GM23338 (cell line): Measurements from ENCODE around the gene EPHA4. TPM values are rescaled to one million over a fixed set of nuclear protein-coding genes. Genes with fewer than 3 reads are reported as not detected.

ENCODE experiments used
- ATAC-seq: fragments of 200-7000 bp; cut with Tn5 transposase; 3 replicates; pipeline ENCODE4 v1.9.1; 2020
- DNase-seq: peaks from one replicate; pipeline ENCODE4 v3.0.0-alpha.2; 2015; ENCODE audit warnings: low spot score
- H2AFZ ChIP-seq: fragments of 200-600 bp; sonication (generic); 2 replicates; pipeline ENCODE4 v1.8.0; 2016; ENCODE audit warnings: antibody characterized with exemption, mild to moderate bottlenecking, moderate library complexity
- H3F3A ChIP-seq: fragments of 200-600 bp; sonication (generic); replicated peaks from 2 replicates; pipeline ENCODE4 v1.8.0; 2017; ENCODE audit warnings: antibody characterized with exemption, mixed run types, low read depth
- H3K27ac ChIP-seq: fragments of 200-600 bp; sonication (generic); 2 replicates; pipeline ENCODE4 v1.6.1; 2016; ENCODE audit warnings: low read depth
- H3K27me3 ChIP-seq: fragments of 200-600 bp; sonication (generic); 2 replicates; pipeline ENCODE4 v1.8.0; 2016; ENCODE audit warnings: mild to moderate bottlenecking, mixed run types, moderate library complexity; ENCODE audit not compliant: insufficient read depth
- H3K36me3 ChIP-seq: fragments of 200-600 bp; sonication (generic); 2 replicates; pipeline ENCODE4 v1.8.0; 2016; ENCODE audit warnings: mild to moderate bottlenecking; ENCODE audit not compliant: insufficient read depth
- H3K4me1 ChIP-seq: fragments of 200-600 bp; sonication (generic); 2 replicates; pipeline ENCODE4 v1.8.0; 2016; ENCODE audit warnings: mild to moderate bottlenecking, moderate library complexity; ENCODE audit not compliant: insufficient read depth
- H3K4me2 ChIP-seq: fragments of 200-600 bp; sonication (generic); 2 replicates; pipeline ENCODE4 v1.7.1; 2017; ENCODE audit warnings: mixed run types
- H3K4me3 ChIP-seq: fragments of 200-600 bp; sonication (generic); 2 replicates; pipeline ENCODE4 v1.6.1; 2016; ENCODE audit warnings: mixed run types
- H3K79me2 ChIP-seq: fragments of 200-600 bp; sonication (generic); replicated peaks from 2 replicates; pipeline ENCODE4 v1.8.0; 2017; ENCODE audit warnings: mild to moderate bottlenecking; ENCODE audit not compliant: insufficient read depth
- H3K9me2 ChIP-seq: fragments of 200-600 bp; sonication (generic); 2 replicates; pipeline ENCODE4 v1.8.0; 2017; ENCODE audit not compliant: insufficient read depth
- H4K20me1 ChIP-seq: fragments of 200-600 bp; sonication (generic); replicated peaks from 2 replicates; pipeline ENCODE4 v1.8.0; 2017; ENCODE audit warnings: mild to moderate bottlenecking; ENCODE audit not compliant: insufficient read depth
- H3K27ac Mint-ChIP-seq: 2 replicates; pipeline ENCODE4 v1.8.0; 2020; ENCODE audit warnings: inconsistent platforms, mild to moderate bottlenecking, moderate library complexity, mixed read lengths
- H3K27me3 Mint-ChIP-seq: 3 replicates; pipeline ENCODE4 v1.8.0; 2022; ENCODE audit warnings: low read depth, mild to moderate bottlenecking, moderate library complexity, mixed read lengths, inconsistent platforms; ENCODE audit not compliant: insufficient read depth, poor library complexity
- H3K36me3 Mint-ChIP-seq: 3 replicates; pipeline ENCODE4 v1.8.0; 2021; ENCODE audit warnings: low read depth, mild to moderate bottlenecking, inconsistent platforms, moderate library complexity, mixed read lengths
- H3K4me1 Mint-ChIP-seq: 3 replicates; pipeline ENCODE4 v1.8.0; 2020; ENCODE audit warnings: mild to moderate bottlenecking, inconsistent platforms, mixed read lengths
- H3K4me3 Mint-ChIP-seq: 3 replicates; pipeline ENCODE4 v1.8.0; 2021; ENCODE audit warnings: moderate library complexity, mild to moderate bottlenecking, inconsistent platforms, mixed read lengths
- H3K9me3 Mint-ChIP-seq: 3 replicates; pipeline ENCODE4 v1.8.0; 2020; ENCODE audit warnings: moderate library complexity, mild to moderate bottlenecking, inconsistent platforms, mixed read lengths
- CREB1 ChIP-seq: fragments of 250-450 bp; sonication (Bioruptor Pico); IDR thresholded peaks from 2 replicates; pipeline ENCODE4 v1.5.0; 2020; ENCODE audit warnings: low read depth, mild to moderate bottlenecking, moderate library complexity
- EZH2 ChIP-seq: fragments of 200-600 bp; sonication (generic); IDR thresholded peaks from one replicate; pipeline ENCODE4 v1.8.0; 2017; ENCODE audit warnings: antibody characterized with exemption, mild to moderate bottlenecking, low read depth; ENCODE audit not compliant: unreplicated experiment
- EZH2phosphoT487 ChIP-seq: fragments of 200-600 bp; sonication (generic); IDR thresholded peaks from one replicate; pipeline ENCODE4 v1.8.1; 2018; ENCODE audit warnings: antibody characterized with exemption; ENCODE audit not compliant: unreplicated experiment
- JUNB ChIP-seq: IDR thresholded peaks from one replicate; pipeline ENCODE4 v1.6.1; 2016; ENCODE audit warnings: antibody characterized with exemption; ENCODE audit not compliant: unreplicated experiment
- NANOG ChIP-seq: IDR thresholded peaks from 2 replicates; pipeline ENCODE4 v1.6.1; 2016; ENCODE audit warnings: antibody characterized with exemption, borderline replicate concordance
- POLR2AphosphoS5 ChIP-seq: IDR thresholded peaks from 2 replicates; pipeline ENCODE4 v1.6.1; 2016; ENCODE audit warnings: antibody characterized with exemption, low read depth
- STAT1 ChIP-seq: IDR thresholded peaks from one replicate; pipeline ENCODE4 v1.6.1; 2016; ENCODE audit warnings: antibody characterized with exemption; ENCODE audit not compliant: unreplicated experiment
- ZNF114 ChIP-seq: fragments of 250-450 bp; sonication (Bioruptor Pico); IDR thresholded peaks from 2 replicates; pipeline ENCODE4 v1.5.0; 2020; ENCODE audit warnings: mild to moderate bottlenecking, moderate library complexity
- ZNF331 ChIP-seq: fragments of 250-450 bp; sonication (Bioruptor Pico); IDR thresholded peaks from 2 replicates; pipeline ENCODE4 v1.5.0; 2020; ENCODE audit warnings: low read depth, mild to moderate bottlenecking, moderate library complexity
- polyA plus RNA-seq: library from polyadenylated mRNA; unstranded; fragments of >200 nt; fragmentation: Nextera tagmentation; extraction: Ambion mirVana; gene quantifications from 2 replicates; pipeline ENCODE4 v1.2.1, GENCODE V29; 2016
- total RNA-seq: library from RNA; depleted of rRNA; stranded (reverse); fragments of >200 nt; shearing (Covaris generic); gene quantifications from 2 replicates; pipeline ENCODE4 v1.2.3, GENCODE V29; 2014
- TF ChIP-seq, protein P1 (sequence below): IDR thresholded peaks from 2 replicates; pipeline ENCODE4 v1.6.1; 2016; ENCODE audit warnings: antibody characterized with exemption
- TF ChIP-seq, protein P2 (sequence below), 2 experiments: fragments of 200-600 bp in 1 of 2; sonication (generic) in 1 of 2; conservative IDR thresholded peaks; 2 replicates each; pipeline versions ENCODE4 v1.5.1 to v1.6.1; 2016 to 2017; ENCODE audit warnings: antibody characterized with exemption in 2 of 2, low read depth in 2 of 2, mild to moderate bottlenecking in 2 of 2, moderate library complexity in 1 of 2
- TF ChIP-seq, protein P3 (sequence below): IDR thresholded peaks from one replicate; pipeline ENCODE4 v1.6.1; 2018; ENCODE audit warnings: antibody characterized with exemption; ENCODE audit not compliant: unreplicated experiment
- TF ChIP-seq, protein P4 (sequence below): fragments of 250-450 bp; sonication (Bioruptor Pico); IDR thresholded peaks from 2 replicates; pipeline ENCODE4 v1.5.0; 2020; ENCODE audit warnings: mild to moderate bottlenecking, moderate library complexity

The EPHA4 gene
- total and polyA plus RNA-seq, 2 experiments from 2014 or later, result 4.1 to 6.2 TPM

DNA sequence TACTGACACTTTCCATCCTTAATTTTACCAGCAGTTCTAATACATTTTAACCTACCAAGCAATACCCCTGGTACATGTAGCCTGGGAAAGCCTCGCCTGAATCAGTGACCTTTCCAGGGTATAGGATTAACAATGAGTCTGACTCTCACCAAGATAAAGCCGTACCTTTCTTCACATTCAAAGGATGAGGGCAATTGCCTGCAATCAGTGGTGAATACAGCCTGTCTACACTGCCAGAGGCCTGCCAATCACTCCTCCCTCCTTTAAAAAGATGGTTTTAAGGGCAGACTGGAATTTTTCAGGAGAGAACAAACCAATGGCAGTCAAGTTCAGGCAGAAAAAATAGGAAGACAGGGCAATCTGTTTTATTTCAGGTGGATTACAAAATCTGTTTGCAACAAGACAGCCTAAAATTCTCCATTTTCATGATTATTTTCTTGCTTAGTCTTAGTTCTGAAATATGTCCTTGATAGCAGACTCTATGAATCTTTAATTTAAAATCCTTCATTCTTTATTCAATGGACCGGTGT lies 4.8 kb downstream of the EPHA4 start:
- peaks cover 46% of the 10 kb centered on the region for H3K27me3 ChIP-seq
- Mint-ChIP-seq H3K27me3 (peaks cover 29% of the 10 kb centered on the region), H3K36me3 (no peaks in the 10 kb centered on the region; the same call in none of the 3 replicates), H3K27ac (no peak overlapping the region), H3K4me1 (peaks cover 33% of the 10 kb centered on the region), H3K4me3 (no peak overlapping the region), H3K9me3 (peaks cover 2% of the 10 kb centered on the region; the same call in 1 of the 3 replicates)
- H3K4me2 ChIP-seq, result no peak overlapping the region
- H3K36me3 ChIP-seq, result no peaks in the 10 kb centered on the region
- H3K9me2 ChIP-seq, result no peaks in the 10 kb centered on the region
- no peaks in the 10 kb centered on the region for H3K79me2 ChIP-seq
- H3K27ac ChIP-seq, result no peak overlapping the region
- no peaks in the 10 kb centered on the region for H4K20me1 ChIP-seq
- DNase-seq (no peak), ATAC-seq (no peak)
- H2AFZ ChIP-seq, result no peak overlapping the region
- TF ChIP-seq ZNF331 (CRISPR knock-in tag) (no peak), JUNB (no peak), EZH2 (no peak), NANOG (no peak), STAT1 (no peak), POLR2AphosphoS5 (no peak), ZNF114 (CRISPR knock-in tag) (no peak), EZH2phosphoT487 (no peak), CREB1 (no peak)
- TF ChIP-seq, protein P1, sequence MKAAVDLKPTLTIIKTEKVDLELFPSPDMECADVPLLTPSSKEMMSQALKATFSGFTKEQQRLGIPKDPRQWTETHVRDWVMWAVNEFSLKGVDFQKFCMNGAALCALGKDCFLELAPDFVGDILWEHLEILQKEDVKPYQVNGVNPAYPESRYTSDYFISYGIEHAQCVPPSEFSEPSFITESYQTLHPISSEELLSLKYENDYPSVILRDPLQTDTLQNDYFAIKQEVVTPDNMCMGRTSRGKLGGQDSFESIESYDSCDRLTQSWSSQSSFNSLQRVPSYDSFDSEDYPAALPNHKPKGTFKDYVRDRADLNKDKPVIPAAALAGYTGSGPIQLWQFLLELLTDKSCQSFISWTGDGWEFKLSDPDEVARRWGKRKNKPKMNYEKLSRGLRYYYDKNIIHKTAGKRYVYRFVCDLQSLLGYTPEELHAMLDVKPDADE, result no peak
- TF ChIP-seq, protein P2, sequence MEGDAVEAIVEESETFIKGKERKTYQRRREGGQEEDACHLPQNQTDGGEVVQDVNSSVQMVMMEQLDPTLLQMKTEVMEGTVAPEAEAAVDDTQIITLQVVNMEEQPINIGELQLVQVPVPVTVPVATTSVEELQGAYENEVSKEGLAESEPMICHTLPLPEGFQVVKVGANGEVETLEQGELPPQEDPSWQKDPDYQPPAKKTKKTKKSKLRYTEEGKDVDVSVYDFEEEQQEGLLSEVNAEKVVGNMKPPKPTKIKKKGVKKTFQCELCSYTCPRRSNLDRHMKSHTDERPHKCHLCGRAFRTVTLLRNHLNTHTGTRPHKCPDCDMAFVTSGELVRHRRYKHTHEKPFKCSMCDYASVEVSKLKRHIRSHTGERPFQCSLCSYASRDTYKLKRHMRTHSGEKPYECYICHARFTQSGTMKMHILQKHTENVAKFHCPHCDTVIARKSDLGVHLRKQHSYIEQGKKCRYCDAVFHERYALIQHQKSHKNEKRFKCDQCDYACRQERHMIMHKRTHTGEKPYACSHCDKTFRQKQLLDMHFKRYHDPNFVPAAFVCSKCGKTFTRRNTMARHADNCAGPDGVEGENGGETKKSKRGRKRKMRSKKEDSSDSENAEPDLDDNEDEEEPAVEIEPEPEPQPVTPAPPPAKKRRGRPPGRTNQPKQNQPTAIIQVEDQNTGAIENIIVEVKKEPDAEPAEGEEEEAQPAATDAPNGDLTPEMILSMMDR (conservative IDR thresholded peaks at IDR 0.05; ENCODE audit: low read depth in 2 of 2), result no peak
- TF ChIP-seq, protein P3, sequence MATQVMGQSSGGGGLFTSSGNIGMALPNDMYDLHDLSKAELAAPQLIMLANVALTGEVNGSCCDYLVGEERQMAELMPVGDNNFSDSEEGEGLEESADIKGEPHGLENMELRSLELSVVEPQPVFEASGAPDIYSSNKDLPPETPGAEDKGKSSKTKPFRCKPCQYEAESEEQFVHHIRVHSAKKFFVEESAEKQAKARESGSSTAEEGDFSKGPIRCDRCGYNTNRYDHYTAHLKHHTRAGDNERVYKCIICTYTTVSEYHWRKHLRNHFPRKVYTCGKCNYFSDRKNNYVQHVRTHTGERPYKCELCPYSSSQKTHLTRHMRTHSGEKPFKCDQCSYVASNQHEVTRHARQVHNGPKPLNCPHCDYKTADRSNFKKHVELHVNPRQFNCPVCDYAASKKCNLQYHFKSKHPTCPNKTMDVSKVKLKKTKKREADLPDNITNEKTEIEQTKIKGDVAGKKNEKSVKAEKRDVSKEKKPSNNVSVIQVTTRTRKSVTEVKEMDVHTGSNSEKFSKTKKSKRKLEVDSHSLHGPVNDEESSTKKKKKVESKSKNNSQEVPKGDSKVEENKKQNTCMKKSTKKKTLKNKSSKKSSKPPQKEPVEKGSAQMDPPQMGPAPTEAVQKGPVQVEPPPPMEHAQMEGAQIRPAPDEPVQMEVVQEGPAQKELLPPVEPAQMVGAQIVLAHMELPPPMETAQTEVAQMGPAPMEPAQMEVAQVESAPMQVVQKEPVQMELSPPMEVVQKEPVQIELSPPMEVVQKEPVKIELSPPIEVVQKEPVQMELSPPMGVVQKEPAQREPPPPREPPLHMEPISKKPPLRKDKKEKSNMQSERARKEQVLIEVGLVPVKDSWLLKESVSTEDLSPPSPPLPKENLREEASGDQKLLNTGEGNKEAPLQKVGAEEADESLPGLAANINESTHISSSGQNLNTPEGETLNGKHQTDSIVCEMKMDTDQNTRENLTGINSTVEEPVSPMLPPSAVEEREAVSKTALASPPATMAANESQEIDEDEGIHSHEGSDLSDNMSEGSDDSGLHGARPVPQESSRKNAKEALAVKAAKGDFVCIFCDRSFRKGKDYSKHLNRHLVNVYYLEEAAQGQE, result no peak
- TF ChIP-seq, protein P4, sequence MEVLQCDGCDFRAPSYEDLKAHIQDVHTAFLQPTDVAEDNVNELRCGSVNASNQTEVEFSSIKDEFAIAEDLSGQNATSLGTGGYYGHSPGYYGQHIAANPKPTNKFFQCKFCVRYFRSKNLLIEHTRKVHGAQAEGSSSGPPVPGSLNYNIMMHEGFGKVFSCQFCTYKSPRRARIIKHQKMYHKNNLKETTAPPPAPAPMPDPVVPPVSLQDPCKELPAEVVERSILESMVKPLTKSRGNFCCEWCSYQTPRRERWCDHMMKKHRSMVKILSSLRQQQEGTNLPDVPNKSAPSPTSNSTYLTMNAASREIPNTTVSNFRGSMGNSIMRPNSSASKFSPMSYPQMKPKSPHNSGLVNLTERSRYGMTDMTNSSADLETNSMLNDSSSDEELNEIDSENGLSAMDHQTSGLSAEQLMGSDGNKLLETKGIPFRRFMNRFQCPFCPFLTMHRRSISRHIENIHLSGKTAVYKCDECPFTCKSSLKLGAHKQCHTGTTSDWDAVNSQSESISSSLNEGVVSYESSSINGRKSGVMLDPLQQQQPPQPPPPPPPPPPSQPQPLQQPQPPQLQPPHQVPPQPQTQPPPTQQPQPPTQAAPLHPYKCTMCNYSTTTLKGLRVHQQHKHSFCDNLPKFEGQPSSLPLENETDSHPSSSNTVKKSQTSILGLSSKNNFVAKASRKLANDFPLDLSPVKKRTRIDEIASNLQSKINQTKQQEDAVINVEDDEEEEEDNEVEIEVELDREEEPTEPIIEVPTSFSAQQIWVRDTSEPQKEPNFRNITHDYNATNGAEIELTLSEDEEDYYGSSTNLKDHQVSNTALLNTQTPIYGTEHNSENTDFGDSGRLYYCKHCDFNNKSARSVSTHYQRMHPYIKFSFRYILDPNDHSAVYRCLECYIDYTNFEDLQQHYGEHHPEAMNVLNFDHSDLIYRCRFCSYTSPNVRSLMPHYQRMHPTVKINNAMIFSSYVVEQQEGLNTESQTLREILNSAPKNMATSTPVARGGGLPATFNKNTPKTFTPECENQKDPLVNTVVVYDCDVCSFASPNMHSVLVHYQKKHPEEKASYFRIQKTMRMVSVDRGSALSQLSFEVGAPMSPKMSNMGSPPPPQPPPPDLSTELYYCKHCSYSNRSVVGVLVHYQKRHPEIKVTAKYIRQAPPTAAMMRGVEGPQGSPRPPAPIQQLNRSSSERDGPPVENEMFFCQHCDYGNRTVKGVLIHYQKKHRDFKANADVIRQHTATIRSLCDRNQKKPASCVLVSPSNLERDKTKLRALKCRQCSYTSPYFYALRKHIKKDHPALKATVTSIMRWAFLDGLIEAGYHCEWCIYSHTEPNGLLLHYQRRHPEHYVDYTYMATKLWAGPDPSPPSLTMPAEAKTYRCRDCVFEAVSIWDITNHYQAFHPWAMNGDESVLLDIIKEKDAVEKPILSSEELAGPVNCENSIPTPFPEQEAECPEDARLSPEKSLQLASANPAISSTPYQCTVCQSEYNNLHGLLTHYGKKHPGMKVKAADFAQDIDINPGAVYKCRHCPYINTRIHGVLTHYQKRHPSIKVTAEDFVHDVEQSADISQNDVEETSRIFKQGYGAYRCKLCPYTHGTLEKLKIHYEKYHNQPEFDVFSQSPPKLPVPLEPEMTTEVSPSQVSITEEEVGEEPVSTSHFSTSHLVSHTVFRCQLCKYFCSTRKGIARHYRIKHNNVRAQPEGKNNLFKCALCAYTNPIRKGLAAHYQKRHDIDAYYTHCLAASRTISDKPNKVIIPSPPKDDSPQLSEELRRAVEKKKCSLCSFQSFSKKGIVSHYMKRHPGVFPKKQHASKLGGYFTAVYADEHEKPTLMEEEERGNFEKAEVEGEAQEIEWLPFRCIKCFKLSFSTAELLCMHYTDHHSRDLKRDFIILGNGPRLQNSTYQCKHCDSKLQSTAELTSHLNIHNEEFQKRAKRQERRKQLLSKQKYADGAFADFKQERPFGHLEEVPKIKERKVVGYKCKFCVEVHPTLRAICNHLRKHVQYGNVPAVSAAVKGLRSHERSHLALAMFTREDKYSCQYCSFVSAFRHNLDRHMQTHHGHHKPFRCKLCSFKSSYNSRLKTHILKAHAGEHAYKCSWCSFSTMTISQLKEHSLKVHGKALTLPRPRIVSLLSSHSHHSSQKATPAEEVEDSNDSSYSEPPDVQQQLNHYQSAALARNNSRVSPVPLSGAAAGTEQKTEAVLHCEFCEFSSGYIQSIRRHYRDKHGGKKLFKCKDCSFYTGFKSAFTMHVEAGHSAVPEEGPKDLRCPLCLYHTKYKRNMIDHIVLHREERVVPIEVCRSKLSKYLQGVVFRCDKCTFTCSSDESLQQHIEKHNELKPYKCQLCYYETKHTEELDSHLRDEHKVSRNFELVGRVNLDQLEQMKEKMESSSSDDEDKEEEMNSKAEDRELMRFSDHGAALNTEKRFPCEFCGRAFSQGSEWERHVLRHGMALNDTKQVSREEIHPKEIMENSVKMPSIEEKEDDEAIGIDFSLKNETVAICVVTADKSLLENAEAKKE (CRISPR knock-in tag), result no peak
- no peak overlapping the region for H3K4me3 ChIP-seq
- peaks cover 5% of the 10 kb centered on the region; the same call in 1 of the 2 replicates for H3F3A ChIP-seq
- peaks cover 16% of the 10 kb centered on the region for H3K4me1 ChIP-seq
